ENCODE measurements around the gene CELF2. TPM values are rescaled to one million over a fixed set of nuclear protein-coding genes. Genes with fewer than 3 reads are reported as not detected.

The CELF2 gene
- total RNA-seq, 1 experiment from 2014 or later, result 28.7 TPM

DNA sequence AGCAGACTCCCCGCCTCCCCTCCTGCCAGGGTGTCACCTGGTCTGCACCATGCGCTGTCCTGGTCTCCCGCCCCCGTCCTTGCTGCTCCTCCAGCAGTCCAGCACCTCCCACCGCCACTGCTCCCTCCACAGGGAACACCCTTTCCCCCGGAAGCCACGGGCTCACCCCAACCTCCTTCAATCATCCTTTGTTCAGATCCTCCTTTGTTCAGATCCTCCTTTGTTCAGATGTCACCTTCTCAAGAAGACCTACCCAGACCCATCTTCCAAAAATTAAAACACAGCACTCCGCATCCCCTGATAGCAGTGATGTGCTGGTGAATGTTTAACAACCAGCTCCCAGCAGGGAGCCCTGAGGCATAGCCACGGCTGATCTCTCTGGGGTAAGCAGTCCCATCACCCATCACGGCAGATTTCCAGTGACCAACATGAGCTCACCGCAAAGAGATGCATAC, 356.1 kb downstream of the CELF2 start:
- Histone ChIP-seq H2BK5ac (ENCODE audit: insufficient read length, low read length) (peak overlapping the region; percentile 20), H3K9ac (ENCODE audit: extremely low read depth, insufficient read length, low read length) (no peak overlapping the region), H3K4me2 (ENCODE audit: insufficient read depth, insufficient read length, low read length) (no peak overlapping the region), H2AK5ac (ENCODE audit: insufficient read length, low read length) (no peak overlapping the region), H4K8ac (replicated peaks; ENCODE audit: insufficient read length, low read depth, low read length) (no peak overlapping the region), H3K79me2 (ENCODE audit: insufficient read depth, low read length) (no peaks in the 10 kb centered on the region), H3K9me3 (ENCODE audit: control insufficient read depth, low read depth, low read length) (no peaks in the 10 kb centered on the region), H3T11ph (ENCODE audit: low read length) (no peak overlapping the region), H2BK20ac (ENCODE audit: low read depth, low read length, poor library complexity, severe bottlenecking) (no peak overlapping the region), H3K23ac (ENCODE audit: insufficient read length, low read depth, low read length) (no peak overlapping the region), H3K4ac (ENCODE audit: low read depth, low read length) (no peak overlapping the region), H3K4me1 (ENCODE audit: insufficient read depth, low read length) (no peaks in the 10 kb centered on the region), H2BK12ac (ENCODE audit: insufficient read length, low read depth, low read length) (no peak overlapping the region), H4K20me1 (ENCODE audit: control insufficient read depth, insufficient read depth, insufficient read length) (no peaks in the 10 kb centered on the region), H2AFZ (ENCODE audit: low read length) (no peak overlapping the region), H2BK120ac (ENCODE audit: low read depth, low read length, poor library complexity, severe bottlenecking) (no peak overlapping the region), H3K27ac (ENCODE audit: insufficient read length, low read depth, low read length) (no peak overlapping the region), H3K18ac (ENCODE audit: insufficient read length, low read depth, low read length) (no peak overlapping the region), H3K79me1 (ENCODE audit: insufficient read depth, low read depth, low read length, poor library complexity, severe bottlenecking) (no peaks in the 10 kb centered on the region), H3K23me2 (ENCODE audit: insufficient read length, low read depth, low read length, poor library complexity, severe bottlenecking) (no peaks in the 10 kb centered on the region), H3K14ac (ENCODE audit: insufficient read depth, low read length) (no peak overlapping the region), H3K27me3 (ENCODE audit: insufficient read depth, low read length) (no peaks in the 10 kb centered on the region), H4K5ac (ENCODE audit: insufficient read length, low read depth, low read length) (no peak overlapping the region), H2BK15ac (ENCODE audit: low read depth, low read length) (no peak overlapping the region), H3K56ac (ENCODE audit: insufficient read length, low read depth, low read length) (no peak overlapping the region), H4K91ac (ENCODE audit: insufficient read length, low read depth, low read length) (no peak overlapping the region)
- no peak overlapping the region for H3K4me3 Mint-ChIP-seq
- TF ChIP-seq, protein P1, sequence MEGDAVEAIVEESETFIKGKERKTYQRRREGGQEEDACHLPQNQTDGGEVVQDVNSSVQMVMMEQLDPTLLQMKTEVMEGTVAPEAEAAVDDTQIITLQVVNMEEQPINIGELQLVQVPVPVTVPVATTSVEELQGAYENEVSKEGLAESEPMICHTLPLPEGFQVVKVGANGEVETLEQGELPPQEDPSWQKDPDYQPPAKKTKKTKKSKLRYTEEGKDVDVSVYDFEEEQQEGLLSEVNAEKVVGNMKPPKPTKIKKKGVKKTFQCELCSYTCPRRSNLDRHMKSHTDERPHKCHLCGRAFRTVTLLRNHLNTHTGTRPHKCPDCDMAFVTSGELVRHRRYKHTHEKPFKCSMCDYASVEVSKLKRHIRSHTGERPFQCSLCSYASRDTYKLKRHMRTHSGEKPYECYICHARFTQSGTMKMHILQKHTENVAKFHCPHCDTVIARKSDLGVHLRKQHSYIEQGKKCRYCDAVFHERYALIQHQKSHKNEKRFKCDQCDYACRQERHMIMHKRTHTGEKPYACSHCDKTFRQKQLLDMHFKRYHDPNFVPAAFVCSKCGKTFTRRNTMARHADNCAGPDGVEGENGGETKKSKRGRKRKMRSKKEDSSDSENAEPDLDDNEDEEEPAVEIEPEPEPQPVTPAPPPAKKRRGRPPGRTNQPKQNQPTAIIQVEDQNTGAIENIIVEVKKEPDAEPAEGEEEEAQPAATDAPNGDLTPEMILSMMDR (conservative IDR thresholded peaks at IDR 0.05), result no peak
- no peaks in the 10 kb centered on the region; the same call in none of the 2 replicates for H3K27me3 Mint-ChIP-seq (ENCODE audit: low read depth)
- peaks cover 13 to 18% of the 10 kb centered on the region in 2 experiments for H3K4me1 Mint-ChIP-seq
- WGBS (ENCODE audit: extremely low coverage, insufficient read length, low lambda C conversion rate), result no CpG with 5 or more reads among the region's 11 CpGs
- peaks cover 0 to 4% of the 10 kb centered on the region in 2 experiments; a peak in 1 of 5 replicates for H3K9me3 Mint-ChIP-seq
- peak overlapping the region in 2 of 3 experiments; percentile 33 to 53; a peak in 2 of 7 replicates for H3K27ac Mint-ChIP-seq
- no peak for DNase-seq
- no peaks in the 10 kb centered on the region; a peak in 1 of 7 replicates for H3K36me3 Mint-ChIP-seq (ENCODE audit: insufficient read depth in 1 of 3, low read depth in 3 of 3)
